ENCODE results near the gene TNNI3.
A peak's percentile ranks its signal among the peaks of the same experiment; 100 is the strongest.
"Not testable (repeated sequence)": the region's sequence is repeated elsewhere in the genome, so short reads cannot be mapped to it uniquely, and the experiment has no call there.

TNNI3 gene

DNA sequence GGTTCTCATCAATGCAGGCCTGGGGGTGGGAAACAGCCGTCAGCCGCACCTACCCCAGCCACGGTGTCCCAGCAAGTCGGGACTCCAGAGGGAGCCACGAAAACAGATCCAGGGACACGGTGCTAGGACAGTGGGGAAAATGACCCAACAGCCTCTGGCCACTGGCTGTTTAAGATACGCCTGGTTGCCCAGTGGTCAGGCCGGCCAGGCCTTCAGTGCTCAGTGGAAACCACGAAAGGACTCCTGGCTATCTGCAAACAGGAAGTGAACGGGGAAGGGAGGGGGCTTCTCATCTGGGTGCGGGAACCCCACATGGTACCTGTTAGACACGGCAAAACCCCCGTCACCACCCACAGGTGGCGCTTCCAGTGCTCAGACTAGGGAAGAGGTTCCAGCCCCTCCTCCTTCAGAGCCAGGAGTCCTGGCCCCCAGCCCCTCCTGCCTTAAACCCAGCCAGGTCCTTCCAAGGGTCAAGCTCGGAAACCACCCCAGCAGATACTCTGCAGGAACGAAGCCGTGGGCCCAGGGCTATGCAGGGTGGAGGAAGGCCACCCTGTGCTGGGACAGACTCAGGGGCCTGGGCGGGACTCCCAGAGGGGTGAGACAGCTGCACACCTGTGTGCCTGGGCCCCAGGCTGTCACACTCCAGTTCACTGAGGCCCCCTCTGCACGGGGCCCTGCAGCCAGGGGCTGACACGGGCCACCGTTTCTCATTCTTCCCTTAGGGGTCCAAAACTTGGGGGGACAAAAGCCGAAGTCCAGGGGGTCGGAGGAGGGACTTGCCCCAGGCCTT lies 44.6 kb downstream of the TNNI3 start:
- DNase-seq (ENCODE audit: low spot score), result no peak

DNA sequence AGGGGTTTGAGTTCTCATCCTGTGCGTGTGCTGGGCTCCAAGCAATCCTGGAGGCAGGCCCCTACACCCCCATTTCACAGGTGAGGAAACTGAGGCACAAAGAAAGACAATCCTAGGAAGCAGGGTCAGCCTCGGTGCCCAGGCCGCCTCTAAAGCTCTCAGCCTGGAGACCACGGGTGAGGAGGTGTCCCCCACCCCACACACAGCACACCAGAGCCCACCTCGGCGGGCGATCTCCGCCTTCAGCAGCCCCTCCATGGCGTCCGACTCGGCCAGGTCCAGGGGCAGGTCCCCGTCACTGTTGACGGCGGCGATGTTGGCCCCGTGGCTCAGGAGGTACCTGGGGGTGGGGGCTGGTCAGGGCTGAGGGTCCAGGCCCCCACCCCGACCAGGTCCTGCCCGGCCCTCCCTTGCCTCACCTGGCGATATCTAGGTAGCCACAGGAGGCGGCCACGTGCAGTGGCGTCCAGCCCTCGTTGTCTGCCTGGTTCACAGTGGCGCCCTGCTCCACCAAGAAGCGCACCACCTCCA lies 45.2 kb downstream of the TNNI3 start:
- DNase-seq (ENCODE audit: low spot score), result no peak

DNA sequence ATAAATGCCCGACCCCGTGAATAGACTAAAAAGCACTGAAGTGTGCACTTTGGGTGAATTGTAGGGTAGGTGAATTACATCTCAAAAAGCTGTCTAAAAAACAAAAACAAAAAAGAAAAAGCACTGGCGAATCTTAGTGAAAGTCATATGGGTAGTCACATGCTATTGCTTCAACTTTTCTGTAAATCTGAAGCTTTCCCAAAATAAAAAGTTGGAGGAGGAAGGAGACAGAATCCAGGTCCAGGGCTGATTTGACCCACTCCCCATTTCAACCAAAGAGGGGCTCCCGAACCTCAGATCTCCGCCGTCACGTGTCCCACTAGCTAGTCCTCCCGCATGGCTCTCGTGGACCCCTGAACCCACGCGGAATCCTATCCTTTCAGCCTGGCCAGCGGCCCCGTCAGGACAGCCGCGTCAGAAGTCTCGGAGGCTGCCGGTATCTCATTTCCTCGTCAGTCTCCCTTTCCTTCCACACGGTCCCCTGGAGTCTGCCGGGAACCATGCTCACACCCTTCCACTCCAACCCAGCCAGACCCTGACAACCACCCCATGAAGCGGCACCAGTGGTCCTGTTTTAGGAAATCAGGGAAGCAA lies 46.2 kb downstream of the TNNI3 start:
- peak; percentile 3 for DNase-seq (ENCODE audit: low spot score)

DNA sequence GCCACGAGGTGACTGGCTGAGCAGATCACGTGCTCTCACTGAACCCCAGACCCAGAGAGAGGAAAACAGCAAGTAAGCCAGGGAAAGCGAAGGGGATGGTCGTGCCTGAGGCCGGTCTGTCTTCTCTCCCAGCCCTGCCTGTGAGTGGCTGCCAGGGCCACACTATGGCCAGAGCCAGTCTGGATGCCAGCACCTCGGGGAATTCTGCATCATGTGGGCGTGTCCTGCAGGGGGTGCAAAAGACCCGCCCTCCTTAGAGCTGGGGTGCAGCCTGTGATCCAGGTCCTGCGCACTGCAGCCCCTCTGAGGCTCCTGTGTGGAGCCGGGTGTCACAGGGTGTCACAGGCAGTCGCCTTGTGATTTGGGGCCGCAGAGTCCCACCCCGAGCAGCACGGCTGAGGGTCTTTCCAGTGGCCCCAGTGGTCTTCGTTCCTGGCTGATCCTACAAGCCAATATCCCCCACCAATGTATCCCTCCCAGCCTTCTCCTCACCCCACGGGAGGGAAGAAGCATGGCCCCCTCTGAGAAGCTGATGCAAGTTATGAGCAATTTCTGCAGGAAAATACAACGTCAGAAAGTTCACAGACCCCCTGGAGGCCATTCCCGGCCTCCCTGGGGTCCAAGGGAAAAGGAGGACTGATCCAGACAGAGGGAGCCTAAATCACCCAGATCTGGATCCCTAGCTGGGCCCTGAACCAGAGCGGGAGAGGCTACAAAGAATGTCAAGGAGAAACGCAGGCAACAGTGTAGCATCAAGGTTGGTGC lies 47.8 kb downstream of the TNNI3 start:
- DNase-seq (ENCODE audit: low spot score), result peak; percentile 17

- DNase-seq (ENCODE audit: low spot score), result not testable (repeated sequence)
Measured at GRCh38 chr19:55107252-55107651, 50.3 kb downstream of the TNNI3 start.

DNA sequence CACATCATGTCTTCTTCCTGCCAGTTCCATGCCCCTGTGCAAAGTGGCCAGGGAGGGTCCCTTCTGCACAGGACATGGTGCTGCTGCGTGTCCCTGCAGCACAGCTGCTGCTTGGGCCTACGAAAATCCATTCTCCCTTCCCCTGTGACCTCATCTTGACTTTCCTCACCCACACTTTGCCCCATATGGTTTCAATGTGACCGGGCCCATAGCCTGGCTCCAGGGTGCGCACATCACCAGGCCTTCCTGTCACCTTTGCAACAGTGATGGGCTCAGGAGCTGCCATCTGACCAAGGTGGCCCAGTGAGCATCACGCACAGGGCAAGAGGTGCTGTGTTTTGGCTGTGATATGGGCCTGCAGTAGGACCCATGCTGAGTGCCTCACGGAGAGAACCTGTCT lies 50.9 kb downstream of the TNNI3 start:
- DNase-seq (ENCODE audit: low spot score), result no peak

- no peak for DNase-seq (ENCODE audit: low spot score)
Measured at GRCh38 chr19:55105237-55105636, 52.3 kb downstream of the TNNI3 start.

- DNase-seq (ENCODE audit: low spot score), result no peak
Measured at GRCh38 chr19:55103190-55103589, 54.3 kb downstream of the TNNI3 start.
